Keratinocyte (primary cell): ENCODE data around the gene CLIP2.

ENCODE experiments used
- CTCF ChIP-seq, 3 experiments: IDR thresholded peaks in 1 of 3; conservative IDR thresholded peaks in 1 of 3; optimal IDR thresholded peaks in 1 of 3; 2 replicates in 2 of 3; 3 replicates in 1 of 3; pipeline versions ENCODE3 to v1.5.1; 2011; ENCODE audit warnings: low read length in 3 of 3, mild to moderate bottlenecking in 3 of 3, moderate library complexity in 2 of 3, control low read depth in 1 of 3, inconsistent platforms in 1 of 3; ENCODE audit not compliant: insufficient read depth in 2 of 3; ENCODE audit errors: extremely low read depth in 1 of 3
- EZH2 ChIP-seq: IDR thresholded peaks from one replicate; pipeline ENCODE4 v1.6.1; 2012; ENCODE audit warnings: inconsistent platforms, mild to moderate bottlenecking, low read length, moderate library complexity

- TF ChIP-seq CTCF (optimal IDR thresholded peaks at IDR 0.05 in 1 of 3, IDR thresholded peaks at IDR 0.05 in 1 of 3, conservative IDR thresholded peaks at IDR 0.05 in 1 of 3; ENCODE audit: extremely low read depth in 1 of 3, insufficient read depth in 2 of 3, low read length in 3 of 3): no peak
- no peak for TF ChIP-seq EZH2
These were observed 5.3 kb upstream of the CLIP2 start for GRCh38 chr7:74283858-74284447.
